Endothelial cell of umbilical vein (primary cell): Measurements from ENCODE around the gene SLC25A45.

Experiments
- CTCF ChIP-seq, 2 donors: IDR thresholded peaks; 1 replicate in 1 of 2; 2 replicates in 1 of 2; pipeline ENCODE4 v1.5.1; 2011; ENCODE audit warnings: low read length in 2 of 2, mild to moderate bottlenecking in 2 of 2, moderate library complexity in 2 of 2, control low read depth in 1 of 2, inconsistent platforms in 1 of 2, low read depth in 1 of 2; ENCODE audit not compliant: insufficient read depth in 1 of 2; ENCODE audit errors: extremely low read depth in 1 of 2
- EZH2 ChIP-seq: IDR thresholded peaks from 2 replicates; pipeline ENCODE4 v1.6.1; 2012; ENCODE audit warnings: borderline replicate concordance, low read depth, mild to moderate bottlenecking, moderate library complexity, low read length, inconsistent platforms; ENCODE audit not compliant: severe bottlenecking
- FOS ChIP-seq: IDR thresholded peaks from 2 replicates; pipeline ENCODE4 v1.6.1; 2011; ENCODE audit warnings: mild to moderate bottlenecking, low read length, moderate library complexity, borderline replicate concordance; ENCODE audit not compliant: insufficient read depth
- GATA2 ChIP-seq: IDR thresholded peaks from 2 replicates; pipeline ENCODE4 v1.7.0; 2011; ENCODE audit warnings: low read depth, mild to moderate bottlenecking, moderate library complexity, mixed read lengths, low read length; ENCODE audit not compliant: insufficient read length, insufficient read depth
- JUN ChIP-seq: IDR thresholded peaks from 2 replicates; pipeline ENCODE4 v1.6.1; 2011; ENCODE audit warnings: borderline replicate concordance, low read depth; ENCODE audit not compliant: insufficient read length, insufficient read depth
- MAX ChIP-seq: IDR thresholded peaks from 2 replicates; pipeline ENCODE4 v1.6.1; 2011; ENCODE audit not compliant: insufficient read depth, insufficient read length
- MYC ChIP-seq: IDR thresholded peaks from one replicate; pipeline ENCODE4 v1.6.1; 2011; ENCODE audit warnings: mild to moderate bottlenecking, low read depth, low read length
- POLR2A ChIP-seq: IDR thresholded peaks from 2 replicates; pipeline ENCODE4 v1.6.1; 2012; ENCODE audit warnings: low read depth, mild to moderate bottlenecking, control low read depth, low read length
- POLR2AphosphoS5 ChIP-seq: IDR thresholded peaks from 2 replicates; pipeline ENCODE4 v1.6.1; 2012; ENCODE audit warnings: low read depth, mild to moderate bottlenecking, control low read depth, low read length, moderate library complexity; ENCODE audit not compliant: insufficient read depth

- no peak for TF ChIP-seq CTCF (IDR thresholded peaks at IDR 0.05; ENCODE audit: extremely low read depth in 1 of 2, insufficient read depth in 1 of 2, low read depth in 1 of 2, low read length in 2 of 2)
- no peak for TF ChIP-seq MYC
- no peak for TF ChIP-seq POLR2A
- TF ChIP-seq JUN, result no peak
- no peak for TF ChIP-seq POLR2AphosphoS5
- TF ChIP-seq EZH2, result no peak
- no peak for TF ChIP-seq MAX
- TF ChIP-seq GATA2, result no peak
- TF ChIP-seq FOS, result no peak
These were observed 19.4 kb upstream of the SLC25A45 start for GRCh38 chr11:65401803-65402248.
